Peyer's patch (tissue), 4 donors: Measurements from ENCODE around the gene NR1I3.

Experiments
- CTCF ChIP-seq, 6 experiments: fragments of 450-650 bp in 4 of 6; fragments of 200-600 bp in 2 of 6; sonication (generic) in 1 of 6; IDR thresholded peaks; one replicate each; pipeline ENCODE4 v1.5.1; 2017 to 2019; ENCODE audit warnings: antibody characterized with exemption in 6 of 6, mild to moderate bottlenecking in 3 of 6, moderate library complexity in 1 of 6
- POLR2A ChIP-seq, 2 donors: fragments of 450-650 bp; IDR thresholded peaks; one replicate each; pipeline ENCODE4 v1.5.1; 2017; ENCODE audit warnings: antibody characterized with exemption in 2 of 2, mild to moderate bottlenecking in 2 of 2, moderate library complexity in 2 of 2

GRCh38 chr1:161225178-161225533 lies 12.8 kb downstream of the NR1I3 start:
- TF ChIP-seq CTCF (IDR thresholded peaks at IDR 0.05), result no peak
- no peak for TF ChIP-seq POLR2A (IDR thresholded peaks at IDR 0.05)
